HL-60 (cell line): Measurements from ENCODE around the gene OXER1.

ENCODE experiments used
- DNase-seq, 2 experiments: peaks; one replicate each; pipeline ENCODE4 v3.0.0-alpha.2; 2010 to 2020; ENCODE audit warnings: low read depth in 1 of 2, low spot score in 1 of 2
- H3K27ac ChIP-seq: fragments of 250-450 bp; sonication (Bioruptor Pico); replicated peaks from 2 replicates; pipeline ENCODE4 v1.5.1; 2020; ENCODE audit warnings: mild to moderate bottlenecking, moderate library complexity
- H3K27me3 ChIP-seq: fragments of 250-450 bp; sonication (Bioruptor Pico); 2 replicates; pipeline ENCODE4 v1.5.1; 2021; ENCODE audit warnings: mild to moderate bottlenecking, moderate library complexity; ENCODE audit not compliant: insufficient read depth, poor library complexity, severe bottlenecking
- H3K4me3 ChIP-seq: replicated peaks from 2 replicates; pipeline ENCODE4 v1.5.1; 2011; ENCODE audit warnings: mild to moderate bottlenecking, control low read depth, low read length; ENCODE audit not compliant: insufficient read depth
- GABPA ChIP-seq: IDR thresholded peaks from 2 replicates; pipeline ENCODE4 v1.6.1; 2012; ENCODE audit warnings: low read depth
- POLR2AphosphoS5 ChIP-seq: IDR thresholded peaks from 2 replicates; pipeline ENCODE4 v1.6.1; 2012; ENCODE audit warnings: low read depth
- SPI1 ChIP-seq: IDR thresholded peaks from 2 replicates; pipeline ENCODE4 v1.6.1; 2012; ENCODE audit warnings: low read depth, mild to moderate bottlenecking, borderline replicate concordance
- TF ChIP-seq, protein P1 (sequence below): IDR thresholded peaks from 2 replicates; pipeline ENCODE4 v1.6.1; 2012; ENCODE audit warnings: low read depth; ENCODE audit not compliant: insufficient replicate concordance
- TF ChIP-seq, protein P2 (sequence below): IDR thresholded peaks from one replicate; pipeline ENCODE4 v1.5.1; 2011; ENCODE audit warnings: low read length, control low read depth, inconsistent platforms; ENCODE audit not compliant: insufficient read depth

The OXER1 gene

DNA sequence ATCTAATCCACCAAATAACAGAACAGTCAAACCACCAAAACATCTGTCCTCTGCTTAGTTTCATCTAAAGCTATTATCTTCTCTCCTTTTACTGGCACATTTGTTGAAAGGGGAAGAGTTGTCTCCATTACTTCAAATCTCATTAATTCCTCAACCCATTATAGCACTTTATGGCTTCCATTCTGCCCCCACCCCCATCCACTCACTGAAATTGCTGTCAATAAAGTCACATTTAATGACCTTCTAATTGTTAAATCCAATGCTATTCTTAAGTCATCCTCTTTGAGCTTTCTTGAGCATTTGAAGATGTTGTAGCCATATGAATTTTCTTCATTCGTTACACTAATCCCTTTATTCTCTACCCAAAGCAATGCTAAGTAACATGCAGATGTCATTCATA lies 5.2 kb downstream of the OXER1 start:
- Histone ChIP-seq H3K27ac (no peak overlapping the region), H3K27me3 (no peaks in the 10 kb centered on the region), H3K4me3 (no peak overlapping the region)
- TF ChIP-seq, protein P1, sequence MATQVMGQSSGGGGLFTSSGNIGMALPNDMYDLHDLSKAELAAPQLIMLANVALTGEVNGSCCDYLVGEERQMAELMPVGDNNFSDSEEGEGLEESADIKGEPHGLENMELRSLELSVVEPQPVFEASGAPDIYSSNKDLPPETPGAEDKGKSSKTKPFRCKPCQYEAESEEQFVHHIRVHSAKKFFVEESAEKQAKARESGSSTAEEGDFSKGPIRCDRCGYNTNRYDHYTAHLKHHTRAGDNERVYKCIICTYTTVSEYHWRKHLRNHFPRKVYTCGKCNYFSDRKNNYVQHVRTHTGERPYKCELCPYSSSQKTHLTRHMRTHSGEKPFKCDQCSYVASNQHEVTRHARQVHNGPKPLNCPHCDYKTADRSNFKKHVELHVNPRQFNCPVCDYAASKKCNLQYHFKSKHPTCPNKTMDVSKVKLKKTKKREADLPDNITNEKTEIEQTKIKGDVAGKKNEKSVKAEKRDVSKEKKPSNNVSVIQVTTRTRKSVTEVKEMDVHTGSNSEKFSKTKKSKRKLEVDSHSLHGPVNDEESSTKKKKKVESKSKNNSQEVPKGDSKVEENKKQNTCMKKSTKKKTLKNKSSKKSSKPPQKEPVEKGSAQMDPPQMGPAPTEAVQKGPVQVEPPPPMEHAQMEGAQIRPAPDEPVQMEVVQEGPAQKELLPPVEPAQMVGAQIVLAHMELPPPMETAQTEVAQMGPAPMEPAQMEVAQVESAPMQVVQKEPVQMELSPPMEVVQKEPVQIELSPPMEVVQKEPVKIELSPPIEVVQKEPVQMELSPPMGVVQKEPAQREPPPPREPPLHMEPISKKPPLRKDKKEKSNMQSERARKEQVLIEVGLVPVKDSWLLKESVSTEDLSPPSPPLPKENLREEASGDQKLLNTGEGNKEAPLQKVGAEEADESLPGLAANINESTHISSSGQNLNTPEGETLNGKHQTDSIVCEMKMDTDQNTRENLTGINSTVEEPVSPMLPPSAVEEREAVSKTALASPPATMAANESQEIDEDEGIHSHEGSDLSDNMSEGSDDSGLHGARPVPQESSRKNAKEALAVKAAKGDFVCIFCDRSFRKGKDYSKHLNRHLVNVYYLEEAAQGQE = no peak
- TF ChIP-seq GABPA (no peak), SPI1 (no peak), POLR2AphosphoS5 (no peak)
- TF ChIP-seq, protein P2, sequence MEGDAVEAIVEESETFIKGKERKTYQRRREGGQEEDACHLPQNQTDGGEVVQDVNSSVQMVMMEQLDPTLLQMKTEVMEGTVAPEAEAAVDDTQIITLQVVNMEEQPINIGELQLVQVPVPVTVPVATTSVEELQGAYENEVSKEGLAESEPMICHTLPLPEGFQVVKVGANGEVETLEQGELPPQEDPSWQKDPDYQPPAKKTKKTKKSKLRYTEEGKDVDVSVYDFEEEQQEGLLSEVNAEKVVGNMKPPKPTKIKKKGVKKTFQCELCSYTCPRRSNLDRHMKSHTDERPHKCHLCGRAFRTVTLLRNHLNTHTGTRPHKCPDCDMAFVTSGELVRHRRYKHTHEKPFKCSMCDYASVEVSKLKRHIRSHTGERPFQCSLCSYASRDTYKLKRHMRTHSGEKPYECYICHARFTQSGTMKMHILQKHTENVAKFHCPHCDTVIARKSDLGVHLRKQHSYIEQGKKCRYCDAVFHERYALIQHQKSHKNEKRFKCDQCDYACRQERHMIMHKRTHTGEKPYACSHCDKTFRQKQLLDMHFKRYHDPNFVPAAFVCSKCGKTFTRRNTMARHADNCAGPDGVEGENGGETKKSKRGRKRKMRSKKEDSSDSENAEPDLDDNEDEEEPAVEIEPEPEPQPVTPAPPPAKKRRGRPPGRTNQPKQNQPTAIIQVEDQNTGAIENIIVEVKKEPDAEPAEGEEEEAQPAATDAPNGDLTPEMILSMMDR = no peak
- DNase-seq = no peak

DNA sequence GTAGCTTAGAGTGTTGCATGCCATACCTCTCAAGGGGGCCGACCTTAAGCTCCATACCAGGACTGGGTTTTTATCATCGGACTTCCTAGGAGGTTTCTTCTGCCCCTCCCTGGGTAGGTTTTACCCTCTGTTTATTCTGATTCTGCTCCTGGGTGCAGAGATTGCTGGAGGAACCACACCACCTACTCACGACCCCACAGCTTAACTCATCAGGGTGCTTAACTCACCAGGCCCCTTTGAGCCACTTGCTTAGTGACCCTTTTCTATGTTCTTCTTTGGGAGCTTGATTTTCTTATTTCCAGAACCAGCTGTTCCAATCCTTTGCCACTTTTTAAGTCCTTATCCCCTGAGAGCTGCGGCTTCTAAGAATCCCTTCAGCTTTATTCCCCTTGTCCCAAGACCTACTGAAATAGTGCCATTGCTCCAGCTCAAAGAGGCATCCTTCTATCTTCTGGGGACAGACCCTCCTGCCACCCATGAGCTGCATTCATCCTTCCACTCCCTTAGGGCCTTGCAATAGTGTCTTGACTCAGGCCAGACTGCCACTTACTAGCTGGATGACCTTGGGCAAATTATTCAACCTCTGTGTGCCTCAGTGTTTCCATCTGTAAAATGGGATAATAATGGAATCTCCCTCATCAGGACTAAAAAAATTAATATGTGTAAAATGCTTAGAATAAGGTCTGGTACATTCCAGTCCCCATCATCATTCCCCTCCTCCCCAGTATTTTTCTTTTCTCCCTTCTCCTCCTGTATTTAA lies 5.8 kb downstream of the OXER1 start:
- H3K27ac ChIP-seq = no peak overlapping the region
- DNase-seq = no peak
- TF ChIP-seq SPI1 (no peak), GABPA (no peak), POLR2AphosphoS5 (no peak)
- TF ChIP-seq, protein P2 = no peak
- TF ChIP-seq, protein P1 = no peak
- H3K4me3 ChIP-seq = no peak overlapping the region
- H3K27me3 ChIP-seq = no peaks in the 10 kb centered on the region

DNA sequence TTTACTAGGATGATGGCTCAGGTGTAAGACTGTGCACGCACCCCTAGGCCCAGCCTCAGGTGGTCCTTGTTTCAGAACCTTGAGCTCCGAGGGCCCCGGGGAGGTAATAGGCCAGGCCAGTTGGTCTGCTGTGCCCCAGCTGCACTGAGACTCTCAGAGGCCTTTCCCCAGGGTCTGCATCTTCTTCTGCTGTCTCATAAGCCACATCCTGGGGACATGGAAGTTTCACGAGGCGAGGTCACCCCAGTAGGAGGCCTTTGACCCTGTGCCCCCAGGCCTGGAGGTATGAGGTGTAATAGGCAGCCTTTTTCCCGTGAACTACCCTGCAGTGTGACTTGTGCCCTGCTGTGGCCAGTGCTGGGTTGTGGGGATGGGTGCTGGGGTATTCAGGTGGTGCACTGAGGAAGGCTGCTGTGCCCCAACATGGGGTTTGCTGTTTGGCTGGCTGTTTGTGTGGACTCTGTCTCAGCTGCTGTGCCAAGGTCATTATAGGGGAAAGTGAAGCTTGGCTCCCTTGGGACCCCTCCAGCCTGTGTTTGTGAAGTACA lies 6.9 kb downstream of the OXER1 start:
- DNase-seq = no peak
- Histone ChIP-seq H3K4me3 (no peak overlapping the region), H3K27ac (no peak overlapping the region), H3K27me3 (no peaks in the 10 kb centered on the region)
- no peak for TF ChIP-seq POLR2AphosphoS5
- TF ChIP-seq GABPA = no peak
- TF ChIP-seq SPI1 = no peak
- TF ChIP-seq, protein P2 = no peak
- TF ChIP-seq, protein P1 = no peak
